A549 treated with dexamethasone at 1 μM for 4 hours (cell line): ENCODE data around the gene RNF213. TPM values are rescaled to one million over a fixed set of nuclear protein-coding genes. Genes with fewer than 3 reads are reported as not detected.

Experiments
- total RNA-seq: library from RNA; stranded (reverse); fragments of 200-300 nt; extraction: Qiagen RNA extraction; gene quantifications from 5 replicates; pipeline ENCODE4 v1.2.3, GENCODE V29; 2022

Gene RNF213
- total RNA-seq, result 45.2 to 70.2 TPM (median 64.5 TPM) in 5 replicates

GRCh38 chr17:80260791-80261158, at the start of gene RNF213:
TSS of gene RNF213 (plus strand) at chr17:80260852. CDS start at chr17:80263682, 2,830 bp downstream.

GRCh38 chr17:80220054-80220735, 40.5 kb upstream of the RNF213 start, which contains the start of the genes SGSH and SLC26A11:
TSS of gene SGSH (minus strand) at chr17:80220333. CDS start at chr17:80220313, 20 bp downstream.
TSS of gene SLC26A11 (plus strand) at chr17:80220427. CDS start at chr17:80221561, 1,134 bp downstream.

GRCh38 chr17:80414803-80415625, 154.4 kb downstream of the RNF213 start, which contains the start of gene ENDOV:
TSS of gene ENDOV (plus strand) at chr17:80415167. CDS start at chr17:80415195, 28 bp downstream.

Other genes starting within 250 kb of the RNF213 start
- gene TBC1D16, start 225.0 kb upstream of the RNF213 start, total RNA-seq, result 10.2 to 19.0 TPM (median 17.7 TPM) in 5 replicates
- 7.0 to 9.4 TPM (median 8.8 TPM) in 5 replicates for gene CCDC40, start 224.2 kb upstream of the RNF213 start, total RNA-seq
- 41.2 to 68.6 TPM (median 61.1 TPM) in 5 replicates for gene GAA, start 159.3 kb upstream of the RNF213 start, total RNA-seq
- 203 to 229 TPM (median 219 TPM) in 5 replicates for gene EIF4A3, start 113.7 kb upstream of the RNF213 start, total RNA-seq
- 0.22 to 0.42 TPM (median 0.38 TPM) in 5 replicates for gene CARD14, start 90.8 kb upstream of the RNF213 start, total RNA-seq
- 17.6 to 25.7 TPM (median 22.6 TPM) in 5 replicates for gene SGSH, start 40.5 kb upstream of the RNF213 start, total RNA-seq
- gene SLC26A11, start 40.4 kb upstream of the RNF213 start, total RNA-seq, result 10.2 to 14.0 TPM (median 12.8 TPM) in 5 replicates
- 39.4 to 47.2 TPM (median 41.0 TPM) in 5 replicates for gene ENDOV, start 154.3 kb downstream of the RNF213 start, total RNA-seq
- 112 to 211 TPM (median 167 TPM) in 5 replicates for gene NPTX1, start 215.8 kb downstream of the RNF213 start, total RNA-seq